ENCODE results near the gene PRKAR2B.

GRCh38 chr7:107002529-107002998 is 41.9 kb upstream of the PRKAR2B start:
- TF ChIP-seq POLR2A (IDR thresholded peaks at IDR 0.05) (no peak), CTCF (IDR thresholded peaks at IDR 0.05) (no peak)

Data from body of pancreas (tissue), 4 donors.